Measurements from ENCODE around the gene SLC16A8.
"Not testable (repeated sequence)": the region's sequence is repeated elsewhere in the genome, so short reads cannot be mapped to it uniquely, and the experiment has no call there.

The SLC16A8 gene, protein sequence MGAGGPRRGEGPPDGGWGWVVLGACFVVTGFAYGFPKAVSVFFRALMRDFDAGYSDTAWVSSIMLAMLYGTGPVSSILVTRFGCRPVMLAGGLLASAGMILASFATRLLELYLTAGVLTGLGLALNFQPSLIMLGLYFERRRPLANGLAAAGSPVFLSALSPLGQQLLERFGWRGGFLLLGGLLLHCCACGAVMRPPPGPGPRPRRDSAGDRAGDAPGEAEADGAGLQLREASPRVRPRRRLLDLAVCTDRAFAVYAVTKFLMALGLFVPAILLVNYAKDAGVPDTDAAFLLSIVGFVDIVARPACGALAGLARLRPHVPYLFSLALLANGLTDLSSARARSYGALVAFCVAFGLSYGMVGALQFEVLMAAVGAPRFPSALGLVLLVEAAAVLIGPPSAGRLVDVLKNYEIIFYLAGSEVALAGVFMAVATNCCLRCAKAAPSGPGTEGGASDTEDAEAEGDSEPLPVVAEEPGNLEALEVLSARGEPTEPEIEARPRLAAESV

DNA sequence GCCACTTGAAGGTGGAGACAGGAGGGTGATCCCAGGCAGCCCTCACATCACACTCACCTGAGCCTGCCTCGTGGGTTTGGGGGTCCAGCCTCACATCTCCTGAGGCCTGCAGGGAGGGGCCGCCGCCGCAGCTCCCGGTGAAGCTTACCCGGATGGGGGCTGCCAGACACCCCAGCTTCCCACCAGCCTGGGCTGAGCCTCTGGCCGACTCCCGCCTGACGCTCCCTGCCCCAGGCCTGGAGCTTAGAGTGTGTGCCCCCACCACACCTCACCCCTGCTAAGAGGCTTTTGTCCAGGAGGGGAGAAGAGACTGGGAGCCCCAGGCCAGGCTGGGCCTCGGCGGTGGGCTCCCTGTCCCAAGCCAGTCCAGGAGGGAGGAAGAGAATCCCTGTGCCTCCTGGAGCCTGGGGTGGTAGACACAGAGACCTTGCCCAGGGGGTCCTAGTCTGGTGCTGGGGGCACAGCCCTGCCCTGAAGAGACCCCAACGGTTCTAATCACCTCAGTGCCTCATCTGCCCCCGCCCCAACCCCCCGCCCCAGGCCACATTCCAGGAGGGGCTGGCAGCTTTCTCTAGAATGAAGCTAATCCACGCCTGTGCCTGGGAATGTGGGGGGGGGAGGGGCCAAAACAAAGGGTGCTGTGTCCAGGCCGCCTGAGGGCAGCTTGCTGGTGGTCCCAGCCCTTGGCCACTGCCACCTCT is at the start of gene SLC16A8:
TSS of gene SLC16A8 (minus strand) at position 254 of the 701 bp plus-strand sequence. CDS start 1,311 bp downstream, outside the sequence.
- no peak for DNase-seq

DNA sequence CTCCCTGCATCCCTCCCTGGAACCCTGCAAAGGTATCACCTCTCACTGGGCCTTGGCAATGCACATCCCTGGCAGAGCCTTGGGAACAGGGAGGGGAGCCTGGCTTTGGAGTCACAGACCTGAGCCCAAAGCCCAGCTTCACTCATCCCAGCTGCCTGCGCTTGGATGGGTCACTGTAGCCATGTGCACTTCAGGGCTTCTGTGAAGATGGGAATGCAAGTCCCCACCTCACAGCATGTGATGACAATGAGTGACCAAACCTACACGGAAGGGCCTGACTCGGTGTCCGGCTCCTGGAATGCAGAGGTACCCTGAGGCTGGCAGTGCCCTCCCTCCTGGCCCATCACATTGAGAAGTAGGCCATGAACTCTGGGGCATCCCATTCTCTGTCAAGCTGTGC is 49.3 kb upstream of the SLC16A8 start:
- no peak for DNase-seq

DNA sequence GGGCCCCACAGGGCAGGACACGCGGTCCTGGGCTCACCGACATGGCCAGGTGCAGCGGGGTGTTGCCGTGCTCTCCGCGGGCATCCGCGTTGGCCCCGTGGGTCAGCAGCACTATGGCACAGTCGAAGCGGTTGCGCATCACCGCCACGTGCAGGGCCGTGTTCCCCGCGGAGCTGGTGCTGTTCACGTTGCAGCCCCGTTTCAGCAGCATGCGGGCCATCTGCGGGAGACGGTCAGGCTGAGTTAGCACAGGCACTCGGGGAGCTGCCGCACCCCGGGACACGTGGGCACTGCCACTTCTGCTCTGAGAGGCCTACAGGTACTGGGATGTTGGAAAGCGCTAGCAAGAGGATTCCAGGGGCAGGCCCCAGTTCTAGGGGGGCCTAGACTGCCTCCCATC is 48.8 kb upstream of the SLC16A8 start:
- DNase-seq, result no peak

DNA sequence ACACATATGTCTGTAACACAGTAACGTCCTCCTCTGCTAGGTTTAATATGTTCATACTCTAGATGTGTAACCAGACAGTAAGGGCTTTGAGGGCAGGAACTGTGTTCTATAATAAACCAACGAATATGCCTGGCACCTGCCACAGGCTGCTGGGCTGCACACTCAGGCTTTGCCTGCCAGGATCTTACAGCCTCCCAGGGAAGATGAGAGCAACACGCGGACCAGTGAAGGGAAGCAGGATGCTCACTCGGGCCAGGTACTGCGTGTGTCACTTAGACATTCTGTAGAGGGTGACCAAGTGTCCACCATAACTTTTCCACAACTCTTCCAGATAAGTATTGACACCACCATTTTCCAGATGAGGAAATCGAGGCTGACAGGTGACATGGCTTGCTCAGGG is 48.2 kb upstream of the SLC16A8 start:
- DNase-seq, result no peak

DNA sequence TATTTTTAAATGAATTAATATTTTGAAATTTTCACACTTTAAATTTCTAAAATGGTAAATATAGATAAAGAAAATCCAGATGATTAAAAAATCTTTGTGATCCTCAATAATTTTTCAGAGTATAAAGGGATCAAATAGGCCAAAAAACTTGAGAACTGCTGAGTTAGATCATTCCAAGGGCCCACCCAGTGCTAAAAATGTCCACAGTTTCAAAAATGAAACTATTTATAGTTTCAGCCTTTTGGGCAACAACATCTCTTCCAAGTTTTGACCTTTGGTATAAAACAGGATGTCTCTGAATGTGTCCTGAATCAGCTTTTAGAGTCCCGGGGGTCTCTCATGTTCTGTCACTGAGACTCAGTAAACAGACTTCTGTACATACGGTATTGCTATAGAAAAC is 47.4 kb upstream of the SLC16A8 start:
- no peak for DNase-seq

DNA sequence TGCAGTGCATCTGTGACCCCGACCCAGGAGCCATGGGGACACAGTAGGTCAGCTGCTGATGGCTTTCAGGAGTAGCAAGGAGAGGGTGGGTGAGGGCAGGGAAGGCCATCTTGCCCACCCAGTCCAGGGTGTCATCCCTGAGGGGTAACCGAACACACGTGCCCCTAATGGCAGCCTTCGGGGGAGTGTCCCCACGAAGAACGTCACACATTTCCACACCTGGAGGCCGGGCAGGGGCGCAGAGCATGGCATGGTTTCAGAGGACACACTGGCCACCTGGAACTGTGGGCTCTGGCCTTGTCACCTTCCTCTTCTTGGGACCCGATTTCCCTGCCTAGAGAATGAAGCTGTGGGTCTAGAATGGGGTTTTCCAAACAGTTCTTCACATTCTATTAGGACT is 45.9 kb upstream of the SLC16A8 start:
- DNase-seq, result no peak

DNA sequence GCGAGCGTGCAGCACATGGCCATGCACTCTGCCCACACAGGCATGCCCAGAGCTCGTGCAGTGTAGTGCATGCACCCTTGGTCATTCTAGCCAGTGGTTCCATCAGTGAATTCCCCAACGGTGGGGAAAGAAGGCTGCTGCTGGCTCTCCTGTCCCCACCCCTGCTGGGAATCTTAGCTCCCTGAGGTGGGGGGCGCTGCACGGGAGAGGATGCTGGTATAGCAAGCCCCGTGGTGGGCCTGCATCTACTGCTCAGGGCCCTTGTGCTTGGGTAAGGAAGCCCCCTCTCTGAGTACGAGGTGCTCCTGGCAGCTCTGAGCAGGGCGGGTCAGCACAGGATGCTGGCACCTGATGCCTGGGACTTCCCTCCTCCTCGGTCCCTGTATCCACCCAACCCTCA is 45.0 kb upstream of the SLC16A8 start:
- no peak for DNase-seq

DNA sequence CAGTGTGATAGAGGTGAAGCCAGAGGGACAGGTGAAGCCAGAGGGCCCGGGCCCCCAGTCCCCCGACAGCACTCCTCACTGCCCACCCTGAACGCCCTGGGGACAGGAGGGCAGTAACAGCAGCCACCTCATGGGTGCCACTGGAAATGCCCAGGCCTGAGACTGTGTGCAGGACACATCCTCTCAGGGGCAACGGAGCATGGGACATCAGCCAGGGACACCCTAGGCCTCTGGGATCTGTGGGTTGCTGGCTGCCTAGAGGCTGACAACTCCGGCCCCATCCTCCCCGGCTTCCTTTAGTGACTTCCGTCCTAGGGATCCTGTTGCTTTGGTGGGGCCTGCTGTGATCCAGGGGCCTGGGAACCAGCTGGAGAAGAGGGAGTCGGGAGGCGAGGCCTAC is 43.9 kb upstream of the SLC16A8 start:
- DNase-seq, result no peak

DNA sequence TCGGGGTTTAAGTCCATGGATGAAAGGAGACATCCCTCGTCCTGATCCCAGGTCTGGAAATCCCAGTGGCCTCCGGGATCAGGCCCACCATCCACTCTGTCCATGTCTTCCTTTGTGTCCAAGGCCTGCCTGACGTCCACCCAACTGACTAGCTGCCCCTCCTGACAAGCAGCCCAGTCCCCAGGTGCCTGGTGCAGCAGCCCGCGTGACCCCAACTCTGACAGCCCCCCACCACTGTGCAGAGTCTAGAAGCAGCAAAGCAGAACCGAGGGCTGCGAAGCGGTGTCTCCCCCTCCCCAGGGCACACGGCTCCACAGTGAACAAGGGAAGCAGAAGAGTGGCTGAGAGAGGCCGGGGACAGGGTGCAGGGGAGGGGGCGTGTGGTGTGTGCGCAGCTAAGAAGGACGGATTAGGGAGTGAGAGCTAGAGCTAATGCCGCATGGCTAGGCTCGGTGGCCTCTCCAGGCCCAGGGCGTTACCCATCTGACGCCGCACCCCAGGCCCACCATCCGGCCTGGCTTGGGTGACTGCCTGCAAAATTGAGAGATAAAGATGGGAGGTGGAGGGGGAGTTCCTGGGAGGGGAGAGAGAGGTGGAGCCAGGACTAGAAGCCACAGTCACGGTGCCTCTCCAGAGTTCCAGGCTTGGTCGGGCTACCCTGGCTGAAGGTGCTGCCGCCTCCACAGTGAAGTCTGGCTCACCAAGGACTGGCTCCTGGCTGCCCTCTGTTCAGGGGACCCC is 43.1 kb upstream of the SLC16A8 start:
- DNase-seq, result no peak

DNA sequence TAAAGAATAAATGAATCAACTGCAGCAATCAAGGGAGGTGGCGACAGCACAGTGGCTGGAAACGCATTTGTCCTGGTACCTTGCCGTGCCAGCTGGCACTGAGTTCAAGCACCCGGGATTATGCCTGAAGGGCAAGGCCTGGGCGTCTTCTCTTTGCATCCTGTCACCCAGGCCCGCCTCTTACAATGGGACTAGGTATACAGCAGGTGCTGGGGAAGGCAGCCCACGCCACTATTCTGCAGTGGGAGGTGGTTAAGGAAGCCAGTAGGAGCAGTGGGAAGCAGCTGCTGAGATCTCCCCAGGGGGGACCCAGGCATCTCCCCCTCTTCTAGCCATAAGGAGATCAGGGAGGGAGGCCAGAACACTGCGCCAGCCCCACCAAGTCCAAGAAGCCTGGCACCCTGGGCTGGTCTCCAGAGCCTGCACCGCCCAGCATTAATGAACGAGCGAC is 41.8 kb upstream of the SLC16A8 start:
- no peak for DNase-seq

DNA sequence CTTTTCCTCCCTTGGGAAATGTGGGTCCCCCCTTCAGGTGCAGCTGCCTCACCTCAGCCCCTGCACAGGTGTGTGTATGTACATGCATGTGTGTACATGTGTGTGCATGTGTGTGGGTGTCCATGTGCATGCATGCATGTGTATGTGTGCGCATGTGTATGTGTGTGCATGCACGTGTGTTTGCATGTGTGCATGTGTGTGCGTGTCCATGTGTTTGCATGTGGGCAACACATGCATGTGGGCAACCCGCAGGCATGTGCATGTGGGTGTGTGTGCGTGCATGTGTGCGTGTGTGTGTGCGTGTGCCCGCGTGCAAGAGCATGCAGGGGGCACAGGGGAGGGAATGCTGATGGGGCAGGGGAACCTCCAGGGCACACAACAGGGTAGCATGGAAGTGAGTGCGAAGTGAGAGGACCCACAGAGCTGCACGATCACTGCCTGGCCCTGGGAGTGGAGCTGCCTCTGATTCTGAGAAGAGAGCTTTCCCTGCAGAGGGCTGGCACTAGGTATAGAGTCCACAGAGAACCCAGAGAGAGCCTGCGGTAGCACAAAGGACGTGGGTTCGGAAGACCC is 41.1 kb upstream of the SLC16A8 start:
- no peak for DNase-seq

DNA sequence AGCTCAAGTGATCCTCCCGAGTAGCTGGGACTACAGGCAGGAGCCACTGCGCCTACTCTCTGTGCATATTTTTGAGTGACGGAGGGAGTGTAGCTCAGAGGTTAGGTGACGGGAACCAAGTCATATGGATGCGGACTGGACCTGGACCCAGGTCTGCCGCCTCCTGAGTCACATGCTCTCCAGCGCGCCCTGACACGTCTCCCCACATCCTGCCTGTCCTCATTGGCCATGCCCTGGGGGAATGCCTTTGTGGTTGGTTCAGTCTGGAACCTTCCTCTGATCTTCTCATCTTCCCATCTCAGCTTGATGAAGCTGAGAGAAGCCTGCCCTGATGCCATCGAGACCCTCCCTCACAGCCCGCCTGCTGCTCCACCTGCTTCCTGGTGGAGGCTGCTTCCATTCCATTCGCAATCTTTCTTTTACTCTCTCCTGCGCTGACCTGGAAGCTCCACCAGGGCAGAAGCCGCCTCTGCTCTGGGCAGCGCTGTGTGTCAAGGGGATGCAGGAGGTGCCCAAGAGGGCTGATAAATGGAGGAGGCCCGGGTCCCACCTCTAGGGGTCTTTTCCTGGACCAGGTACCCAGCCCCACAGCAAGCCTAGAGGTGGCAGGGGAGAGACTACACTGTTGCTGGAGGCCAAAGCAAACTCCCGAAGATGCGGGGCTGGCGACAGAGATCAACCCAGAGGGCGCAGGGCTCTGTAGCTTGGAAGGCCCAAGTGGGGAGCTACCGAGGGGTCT is 40.4 kb upstream of the SLC16A8 start:
- DNase-seq, result no peak

DNA sequence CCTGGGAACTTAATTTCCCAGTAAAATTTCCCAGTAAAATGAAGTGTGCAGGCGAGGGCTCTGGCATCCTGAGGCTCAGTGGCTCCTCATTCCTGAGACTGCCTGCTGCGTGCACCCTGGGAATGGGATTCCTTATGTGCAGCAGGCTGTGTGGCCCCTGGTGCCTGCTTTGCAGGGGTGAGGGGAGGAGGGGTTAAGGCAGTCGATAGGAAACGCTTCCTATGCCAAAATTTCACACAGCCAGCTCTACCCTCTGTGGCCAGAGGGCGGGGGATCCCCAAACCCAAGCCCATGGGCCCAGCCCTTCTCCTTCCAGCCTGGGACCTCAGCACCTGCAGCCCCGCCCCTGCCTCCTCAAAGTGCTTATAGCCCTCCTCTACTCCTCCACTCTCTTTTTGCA is 38.6 kb upstream of the SLC16A8 start:
- no peak for DNase-seq

DNA sequence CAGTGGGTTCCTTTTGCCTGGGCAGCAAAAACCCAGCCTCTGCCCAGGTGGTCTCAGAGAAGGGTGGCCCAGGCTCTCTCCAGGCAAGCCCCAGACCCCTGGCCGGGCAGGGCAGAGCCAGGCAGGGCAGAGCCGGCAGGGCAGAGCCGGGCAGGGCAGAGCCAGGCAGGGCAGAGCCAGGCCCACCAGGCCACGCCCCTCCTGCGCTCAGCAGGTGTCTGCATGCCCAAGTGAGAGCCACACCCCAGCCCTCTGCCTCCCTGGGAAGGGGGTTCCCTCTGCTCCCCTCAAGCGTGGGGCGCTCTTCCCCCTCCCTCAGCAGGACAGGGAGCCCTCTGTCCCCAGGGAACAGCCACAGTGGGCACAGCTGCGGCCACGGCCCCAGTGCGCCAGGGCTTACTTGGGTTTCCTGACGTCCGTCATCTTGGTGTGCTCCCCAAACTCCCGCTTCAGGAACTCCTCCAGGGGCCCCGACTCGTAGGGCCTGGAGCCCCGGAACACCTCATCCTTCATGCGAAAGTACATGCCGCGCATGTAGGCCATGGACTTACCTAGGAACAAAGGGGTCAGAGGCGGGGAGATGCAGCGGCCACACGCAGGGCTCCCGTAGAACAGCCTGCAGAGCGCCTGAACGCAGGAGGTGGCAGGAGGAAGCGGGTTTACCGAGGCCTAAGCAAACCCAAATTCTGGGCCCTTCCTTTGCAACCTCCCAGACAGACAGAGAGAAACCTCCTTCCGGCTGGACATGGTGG is 36.6 kb upstream of the SLC16A8 start:
- DNase-seq, result no peak

DNA sequence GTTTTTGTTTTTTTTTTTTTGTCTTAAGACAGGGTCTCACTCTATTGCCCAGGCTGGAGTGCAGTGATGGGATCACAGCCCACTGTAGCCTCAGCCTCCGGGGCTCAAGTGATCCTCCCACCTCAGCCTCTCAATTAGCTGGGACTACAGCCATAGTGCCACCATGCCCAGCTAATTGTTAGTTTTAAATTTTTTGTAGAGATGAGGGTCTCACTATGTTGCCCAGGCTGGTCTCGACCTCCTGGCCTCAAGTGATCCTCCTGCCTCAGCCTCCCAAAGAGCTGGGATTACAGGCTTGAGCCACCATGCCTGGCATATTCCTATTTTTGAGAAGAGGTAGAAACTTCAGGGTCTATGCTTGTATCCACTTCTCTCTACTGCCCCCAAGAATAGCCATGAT is 34.8 kb upstream of the SLC16A8 start:
- DNase-seq, result not testable (repeated sequence)

DNA sequence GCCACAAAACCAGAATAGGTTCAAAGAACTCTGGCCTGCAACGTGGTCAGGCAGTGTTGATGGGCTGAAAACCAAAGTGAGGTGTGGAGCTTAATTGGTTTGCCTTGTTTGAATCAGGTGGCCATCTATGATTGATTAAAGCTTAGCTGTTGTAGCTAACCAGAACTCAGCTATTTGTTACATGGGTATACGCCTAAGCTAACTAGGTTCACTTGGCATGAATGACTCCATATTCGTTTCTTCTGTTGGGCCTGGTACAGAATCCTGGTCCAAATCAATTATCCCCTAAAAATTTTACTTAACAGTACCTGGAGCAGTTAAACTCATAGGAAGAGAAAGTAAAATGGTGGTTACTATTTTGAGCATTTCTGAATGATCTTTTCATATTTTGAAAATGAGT is 34.2 kb upstream of the SLC16A8 start:
- no peak for DNase-seq

DNA sequence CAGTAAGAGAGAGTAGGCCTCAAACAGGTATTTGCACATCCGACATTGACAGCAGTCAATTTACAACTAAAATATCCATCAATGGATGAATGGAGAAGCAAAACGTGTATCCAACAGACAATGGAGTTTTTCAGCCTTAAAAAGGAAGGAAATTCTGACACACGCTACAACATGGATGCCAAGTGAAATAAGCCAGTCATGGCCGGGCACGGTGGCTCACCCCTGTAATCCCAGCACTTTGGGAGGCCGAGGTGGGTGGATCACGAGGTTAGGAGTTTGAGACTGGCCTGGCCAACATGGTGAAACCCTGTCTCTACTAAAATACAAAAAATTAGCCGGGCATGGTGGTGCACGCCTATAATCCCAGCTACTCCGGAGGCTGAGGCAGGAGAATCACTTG is 33.6 kb upstream of the SLC16A8 start:
- not testable (repeated sequence) for DNase-seq

DNA sequence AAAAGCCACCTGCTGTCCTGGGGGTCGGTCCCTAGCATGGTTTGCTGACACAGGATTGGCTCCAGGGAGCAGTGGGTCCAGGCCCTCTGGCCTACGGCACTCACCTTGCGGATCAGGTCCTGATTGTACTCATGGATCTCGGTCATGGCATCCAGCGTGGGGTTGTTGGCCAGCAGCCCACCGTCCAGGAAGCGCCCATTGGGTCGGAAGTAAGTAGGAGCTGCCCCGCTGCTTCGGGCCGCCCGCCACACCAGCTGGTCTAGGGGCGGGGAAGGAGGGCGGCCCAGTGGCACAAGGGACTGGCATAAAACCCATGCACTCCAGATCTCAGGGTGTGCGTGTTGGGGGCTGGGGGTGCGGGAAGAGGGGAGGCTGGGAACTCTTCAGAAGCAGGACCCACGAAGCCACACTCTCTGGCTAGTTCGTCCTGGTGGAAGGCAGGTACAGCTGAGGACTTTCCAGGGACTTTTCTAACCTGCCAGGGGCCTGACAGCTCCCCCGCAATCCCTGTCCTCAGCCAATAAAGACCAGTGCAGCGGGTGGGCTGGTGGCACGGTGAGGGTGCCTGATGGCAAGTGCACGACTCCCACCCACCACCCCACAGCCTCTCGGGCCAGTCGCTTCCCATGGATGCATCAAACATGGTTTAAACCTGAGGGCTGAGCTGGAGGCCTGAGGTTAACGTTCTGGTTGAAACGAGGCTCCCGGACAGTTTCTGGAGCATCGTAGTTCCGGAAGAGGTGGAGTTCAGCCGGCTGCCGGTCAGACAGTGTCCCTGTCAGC is 31.6 kb upstream of the SLC16A8 start:
- DNase-seq, result no peak

DNA sequence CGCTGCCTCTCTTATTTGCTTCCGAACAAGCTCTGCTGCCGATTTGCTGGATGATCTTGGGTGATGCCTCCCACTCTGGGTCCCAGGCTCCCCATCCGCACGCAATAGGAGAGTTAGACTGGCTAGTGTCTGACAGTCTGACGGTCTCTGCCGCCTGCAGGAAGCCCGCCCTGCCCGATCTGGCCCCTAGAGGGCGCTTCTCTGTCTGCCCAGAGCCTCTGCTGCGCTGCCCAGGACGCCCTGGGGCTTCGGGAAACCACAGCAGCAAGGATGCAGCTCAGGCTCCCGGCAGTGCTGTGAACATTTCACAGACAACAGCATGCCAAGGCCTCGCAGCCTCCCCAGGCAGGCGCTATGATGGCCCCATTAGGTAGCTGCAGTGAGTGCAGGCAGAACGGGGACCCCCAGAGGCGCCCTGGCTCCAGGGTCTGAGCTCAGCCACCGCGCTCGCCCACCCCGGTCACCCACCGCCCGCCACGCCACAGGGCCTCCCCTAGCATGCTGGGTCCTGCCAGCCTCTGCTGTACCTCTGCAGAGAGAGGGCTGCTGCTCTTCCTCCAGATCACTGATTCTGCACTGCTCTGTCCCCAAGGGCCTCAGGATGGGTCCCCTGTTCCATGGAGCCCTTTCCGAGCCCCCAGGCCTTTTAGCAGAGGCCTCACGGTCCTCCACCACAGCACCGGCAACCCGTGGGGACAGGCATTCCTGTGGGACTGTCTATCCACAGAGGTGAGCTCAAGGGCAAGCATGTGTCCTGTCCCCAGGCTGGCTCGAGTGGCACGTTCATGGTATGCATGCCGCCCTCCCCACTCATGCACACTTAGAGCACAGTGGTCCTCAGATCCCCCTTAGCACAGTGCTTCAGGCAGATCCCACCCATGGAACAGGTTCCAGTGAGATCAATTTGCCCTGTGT is 30.8 kb upstream of the SLC16A8 start:
- DNase-seq, result peak; percentile 79

DNA sequence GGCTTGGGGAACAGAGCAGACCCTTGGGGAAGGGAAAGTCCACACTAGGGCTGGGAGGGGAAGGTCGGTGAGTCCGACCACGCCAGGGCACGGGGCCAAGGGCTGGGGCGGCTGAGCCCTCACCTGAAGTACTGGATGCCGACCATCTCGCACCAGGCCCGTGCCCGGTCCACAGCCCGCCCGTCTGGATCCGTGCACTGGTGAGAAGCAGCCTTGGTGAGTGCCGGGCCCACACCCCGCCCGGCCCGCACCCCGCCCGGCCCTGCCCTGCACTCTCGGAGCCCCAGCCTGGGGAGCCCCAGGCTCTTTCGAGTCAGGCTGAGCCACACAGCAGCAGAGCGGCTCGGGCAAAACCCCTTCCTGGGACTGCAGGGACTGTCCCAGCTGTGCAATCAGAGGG is 28.4 kb upstream of the SLC16A8 start:
- no peak for DNase-seq

Measured in OCI-M1 (cell line).